ENCODE results near the gene MRPS21.
"Not testable (repeated sequence)": the region's sequence is repeated elsewhere in the genome, so short reads cannot be mapped to it uniquely, and the experiment has no call there.

MRPS21 gene

DNA sequence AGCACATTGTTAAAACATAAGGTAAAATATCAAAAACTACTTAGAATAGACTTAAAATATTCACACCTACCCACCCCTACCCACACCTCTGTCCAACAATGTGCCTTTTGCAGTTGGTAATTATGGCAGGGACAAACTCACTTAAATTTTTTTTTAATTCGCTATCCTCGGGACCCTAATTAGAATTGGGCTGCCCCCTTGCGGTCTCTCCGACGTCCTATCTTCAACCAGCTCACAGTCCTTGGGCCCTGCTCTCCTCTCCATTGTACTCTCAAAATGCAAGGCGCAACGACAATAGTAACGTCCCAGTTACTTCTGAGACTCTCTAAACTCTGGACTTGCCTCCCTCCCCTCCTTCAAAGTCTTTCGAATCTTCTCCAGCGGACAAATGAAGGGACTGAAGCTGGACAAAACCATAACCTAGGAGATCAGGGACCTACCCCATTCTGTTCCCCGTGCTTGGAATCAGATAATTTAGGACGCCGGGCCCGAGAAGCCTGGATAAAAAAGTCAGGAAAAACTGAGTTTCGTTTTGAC, 12.4 kb upstream of the MRPS21 start:
- DNase-seq: peak in 53 of 58 donors; percentile 9 to 79 (median 58)

- DNase-seq: peak; percentile 66 to 98 (median 94)
These were observed 11.7 kb upstream of the MRPS21 start, which contains the start of gene CIART for GRCh38 chr1:150281758-150282557. Gene CIART, plus strand, starts transcription at chr1:150282554. Its CDS starts 714 bp downstream, at chr1:150283268.

GRCh38 chr1:150282558-150282958, 11.1 kb upstream of the MRPS21 start:
- DNase-seq: peak in 7 of 58 donors; percentile 42 to 72 (median 60)

DNA sequence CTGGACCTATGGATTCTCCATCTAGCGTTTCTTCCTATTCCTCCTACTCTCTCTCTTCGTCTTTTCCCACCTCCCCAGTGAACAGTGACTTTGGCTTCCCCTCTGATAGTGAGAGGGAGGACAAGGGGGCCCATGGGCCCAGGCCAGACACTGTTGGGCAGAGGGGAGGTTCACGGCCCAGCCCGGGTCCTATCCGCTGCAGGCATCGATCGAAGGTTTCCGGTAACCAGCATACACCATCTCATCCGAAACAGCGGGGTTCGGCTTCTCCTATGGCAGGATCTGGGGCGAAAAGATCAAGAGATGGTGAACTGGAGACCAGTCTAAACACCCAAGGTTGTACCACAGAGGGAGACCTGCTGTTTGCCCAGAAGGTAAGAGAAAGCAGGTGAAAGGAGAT, 10.4 kb upstream of the MRPS21 start:
- DNase-seq: peak in 1 of 58 donors; percentile 3

- no peak for DNase-seq
These were observed 5.3 kb upstream of the MRPS21 start for GRCh38 chr1:150288382-150288781.

GRCh38 chr1:150288822-150289221, 4.8 kb upstream of the MRPS21 start:
- no peak for DNase-seq

GRCh38 chr1:150295476-150295875, 1.8 kb downstream of the MRPS21 start:
- no peak for DNase-seq

DNA sequence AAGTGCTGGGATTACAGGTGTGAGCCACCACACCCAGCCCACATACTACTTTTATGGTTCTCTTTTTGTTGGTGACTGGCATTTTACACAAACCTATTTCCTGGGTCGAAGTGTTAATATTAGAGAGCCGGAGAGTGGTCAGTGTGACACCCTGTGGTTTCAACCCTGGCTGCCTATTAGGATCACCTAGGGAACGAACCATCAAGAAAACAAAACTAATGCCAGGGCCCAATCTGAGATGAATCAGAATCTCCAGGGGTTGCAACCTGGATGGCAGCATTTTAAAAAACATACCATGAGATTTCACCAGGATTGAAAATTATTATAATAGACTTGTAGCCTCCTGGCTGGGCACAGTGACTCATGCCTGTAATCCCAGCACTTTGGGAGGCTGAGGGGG, 6.1 kb downstream of the MRPS21 start:
- DNase-seq: no peak

DNA sequence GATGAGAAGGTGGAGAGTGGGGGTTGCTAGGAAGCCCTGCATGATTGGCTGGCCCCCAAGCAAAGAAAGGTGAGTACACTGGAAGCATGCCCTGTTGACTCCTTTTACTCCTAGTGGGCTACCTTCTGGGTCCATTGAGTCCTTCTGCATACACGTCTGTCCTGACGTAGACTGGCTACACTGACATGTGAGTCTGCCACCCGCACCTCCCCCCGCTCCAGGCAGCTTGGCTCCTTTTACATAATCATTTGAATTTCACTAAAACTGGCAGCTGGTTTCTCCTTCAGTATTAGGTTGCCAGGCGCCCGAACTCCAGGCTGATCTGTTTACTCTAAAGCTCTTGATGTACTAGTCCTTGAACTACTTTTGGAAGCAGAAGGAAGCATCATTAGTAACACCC, 8.7 kb downstream of the MRPS21 start:
- peak in 55 of 58 donors; percentile 4 to 89 (median 60) for DNase-seq

DNA sequence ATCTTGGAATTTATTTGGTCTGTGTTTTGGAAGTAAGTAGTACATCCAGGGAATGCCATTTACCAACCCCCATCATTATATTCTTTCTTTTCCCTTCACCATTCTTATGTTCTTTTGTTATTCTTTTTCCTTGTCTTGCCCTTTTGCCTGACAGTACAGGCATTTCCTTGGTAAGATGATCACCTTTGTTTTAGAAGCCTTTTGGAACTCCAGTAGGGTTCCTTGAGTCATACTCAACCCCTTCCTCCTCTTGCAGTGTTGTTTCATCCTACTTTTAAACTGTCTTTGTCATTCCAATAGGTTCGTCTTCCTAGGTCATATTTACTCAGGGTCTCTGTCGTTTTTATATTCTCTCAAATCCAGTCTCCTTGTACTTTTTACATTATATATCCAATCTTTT, 9.2 kb downstream of the MRPS21 start:
- DNase-seq: no peak

GRCh38 chr1:150308585-150308984, 14.9 kb downstream of the MRPS21 start:
- DNase-seq: not testable (repeated sequence)

DNA sequence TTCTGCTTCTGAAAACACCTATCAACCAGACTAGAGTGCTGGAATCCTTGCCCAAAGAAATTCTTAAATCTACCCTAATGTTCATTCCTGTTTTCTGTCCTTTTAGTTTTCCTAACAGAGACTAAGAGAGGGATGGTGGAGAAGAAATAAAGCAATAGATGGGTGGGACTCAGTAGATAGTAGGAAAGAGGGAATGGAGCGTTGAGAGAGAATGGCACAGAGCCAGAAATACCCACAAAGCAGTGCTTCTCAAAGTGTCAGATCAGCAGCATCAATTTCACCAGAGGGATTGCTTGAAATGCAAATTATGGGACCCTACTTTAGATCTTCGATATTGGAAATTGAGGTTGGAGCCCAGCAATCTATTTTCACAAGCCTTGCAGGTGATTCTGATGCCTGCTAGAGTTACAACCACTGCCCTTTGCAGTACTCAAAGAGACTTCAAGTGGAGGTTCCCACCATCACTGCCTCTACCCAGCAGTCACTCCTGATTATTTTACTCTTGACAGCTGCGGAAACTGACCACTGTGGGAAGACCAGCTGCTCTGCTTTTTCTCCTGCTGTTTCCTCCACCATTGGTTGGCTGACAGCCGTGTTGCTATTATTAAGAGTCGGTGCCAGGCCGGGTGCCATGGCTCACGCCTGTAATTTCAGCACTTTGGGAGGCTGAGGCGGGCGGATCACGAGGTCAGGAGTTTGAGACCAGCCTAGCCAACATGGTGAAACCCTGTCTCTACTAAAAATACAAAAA, 16.3 kb downstream of the MRPS21 start:
- no peak for DNase-seq

DNA sequence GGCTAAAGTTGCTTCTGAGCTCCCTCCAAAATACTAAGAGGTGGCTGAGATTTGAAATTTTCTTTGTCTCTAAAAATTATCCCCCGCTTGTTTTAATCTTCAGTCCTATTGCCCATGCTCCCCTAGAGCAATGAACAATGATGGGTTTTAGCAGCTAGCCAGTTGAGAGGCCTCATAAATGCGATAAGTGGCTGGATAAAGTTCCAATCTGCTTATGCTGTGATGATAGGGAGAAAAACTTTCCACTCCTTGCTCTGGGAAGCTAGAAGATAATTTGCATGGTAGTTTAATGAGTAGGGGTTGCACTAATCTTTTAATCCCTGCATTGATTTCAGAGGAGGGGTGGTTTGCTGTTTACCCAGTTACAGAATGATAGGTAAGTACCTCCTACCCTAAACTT, 18.1 kb downstream of the MRPS21 start:
- DNase-seq: no peak

GRCh38 chr1:150314691-150315090, 21.0 kb downstream of the MRPS21 start:
- DNase-seq: not testable (repeated sequence)

- no peak for DNase-seq
These were observed 27.0 kb downstream of the MRPS21 start for GRCh38 chr1:150320667-150320978.

DNA sequence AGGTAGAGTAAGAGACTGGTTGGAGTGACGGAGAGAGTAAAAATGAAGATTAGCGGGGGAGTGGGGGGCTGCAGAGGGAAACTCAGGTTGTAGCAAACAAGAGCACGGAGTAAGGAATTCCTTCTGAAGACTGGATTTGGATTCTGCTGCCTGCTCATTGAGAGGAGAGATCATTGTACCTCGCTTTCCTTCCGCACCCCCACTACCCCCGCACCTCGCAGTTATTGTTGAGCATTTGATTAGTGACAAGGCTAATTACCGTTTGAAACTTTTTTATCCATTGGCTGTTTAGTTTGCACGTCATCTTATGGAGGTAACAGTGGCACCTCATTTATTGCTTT, 28.1 kb downstream of the MRPS21 start:
- DNase-seq: no peak

DNA sequence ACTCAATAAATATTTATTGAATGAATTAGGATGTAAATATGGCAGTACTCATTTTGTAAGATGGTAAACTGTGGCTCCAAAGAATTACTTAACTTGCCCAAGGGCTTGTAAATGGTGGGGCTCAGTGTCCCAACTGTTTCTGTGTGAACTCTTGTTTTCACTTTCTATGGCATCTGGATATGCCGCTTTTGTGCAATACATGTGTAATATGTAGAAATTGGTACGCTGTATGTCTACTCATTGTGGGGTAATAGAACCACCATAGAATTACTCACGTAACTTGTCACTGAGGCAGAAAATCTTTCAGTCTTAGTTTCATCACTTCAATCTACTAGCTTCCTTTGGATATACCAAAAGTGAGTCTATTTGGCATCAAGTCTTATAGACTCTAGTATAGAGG, 28.6 kb downstream of the MRPS21 start:
- no peak for DNase-seq

GRCh38 chr1:150332651-150333290, 39.1 kb downstream of the MRPS21 start:
- peak in 28 of 58 donors; percentile 1 to 49 (median 14) for DNase-seq

GRCh38 chr1:150346316-150346715, 52.7 kb downstream of the MRPS21 start:
- DNase-seq: no peak

- no peak for DNase-seq
These were observed 59.2 kb downstream of the MRPS21 start for GRCh38 chr1:150352866-150353265.
